ENCODE results near the gene CFAP53.

Gene CFAP53

DNA sequence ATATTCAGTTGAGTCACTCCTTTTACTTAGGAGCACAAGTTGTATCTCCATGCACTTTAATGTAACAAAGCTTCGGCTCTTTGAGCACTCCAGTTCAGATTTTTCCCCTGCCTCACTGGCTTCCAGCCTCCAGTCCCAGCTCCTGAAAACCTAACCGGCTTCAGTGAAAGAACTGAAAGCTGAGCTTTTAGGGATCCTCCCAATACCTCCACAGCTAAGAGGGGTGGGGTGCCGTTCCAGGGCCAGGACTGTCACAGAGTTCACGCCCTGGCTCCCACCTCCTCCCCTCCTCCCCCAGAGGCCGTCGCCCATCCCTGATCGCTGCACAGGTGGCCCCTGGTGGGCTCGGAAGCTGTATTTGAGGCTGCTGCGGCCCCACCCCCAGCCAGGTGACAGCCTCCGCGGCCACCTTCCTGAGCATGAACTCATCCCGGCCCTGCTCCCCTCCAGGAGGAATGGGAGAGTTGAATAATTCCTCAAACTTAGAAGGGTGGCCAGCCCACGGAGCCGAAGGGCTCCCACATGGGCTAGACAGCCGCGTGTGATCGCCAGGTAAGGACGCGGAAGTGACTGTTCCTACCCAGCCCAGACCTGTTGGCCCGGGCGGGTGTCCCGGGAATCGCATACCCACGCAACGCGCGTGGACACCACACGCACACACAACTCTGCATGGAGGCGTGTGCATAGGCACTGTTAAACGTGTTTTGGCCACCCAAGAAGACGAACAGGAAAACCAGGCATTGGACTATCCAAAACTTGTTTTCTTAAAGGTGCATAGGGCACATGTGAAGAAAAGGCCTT lies 73.1 kb downstream of the CFAP53 start:
- no peak for DNase-seq

DNA sequence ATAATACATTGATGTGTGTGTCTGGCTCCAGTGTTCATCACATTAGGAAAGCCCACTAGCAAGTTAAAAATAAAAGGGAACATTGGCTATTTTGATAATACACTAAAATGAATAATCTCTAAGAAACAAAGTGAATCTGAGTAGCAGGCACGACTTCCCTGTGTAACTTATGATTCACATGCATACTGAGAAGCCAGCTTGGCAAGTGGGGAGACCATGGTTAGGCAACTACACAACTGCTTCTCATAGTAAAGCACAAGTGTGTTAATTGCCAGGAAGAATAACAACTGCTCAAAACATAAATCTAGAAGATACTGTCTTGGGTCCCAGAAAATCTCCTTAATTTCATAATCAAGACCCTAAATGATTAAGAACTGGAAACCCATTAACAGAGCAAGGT lies 75.4 kb downstream of the CFAP53 start:
- DNase-seq: no peak

DNA sequence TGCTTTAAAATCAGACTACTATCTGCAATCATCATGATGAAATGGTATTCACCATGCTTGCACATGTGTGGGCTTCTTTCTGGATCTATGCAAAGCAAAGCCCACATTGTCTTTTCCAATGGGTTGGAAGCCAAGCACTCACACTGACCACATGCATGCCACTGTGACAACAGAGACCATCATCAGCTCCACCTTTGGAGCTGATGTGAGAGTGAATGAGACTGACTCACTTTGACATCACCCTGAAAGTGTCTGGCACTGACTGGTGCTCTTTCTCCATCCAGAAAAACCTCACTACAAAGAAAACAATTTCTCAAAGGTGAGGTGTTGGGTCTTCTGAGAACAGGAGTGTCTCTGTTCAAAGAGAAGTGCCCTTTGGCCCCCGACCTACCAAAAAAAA lies 76.1 kb downstream of the CFAP53 start:
- no peak for DNase-seq

GRCh38 chr18:50189160-50189559 lies 77.1 kb downstream of the CFAP53 start:
- DNase-seq: no peak

DNA sequence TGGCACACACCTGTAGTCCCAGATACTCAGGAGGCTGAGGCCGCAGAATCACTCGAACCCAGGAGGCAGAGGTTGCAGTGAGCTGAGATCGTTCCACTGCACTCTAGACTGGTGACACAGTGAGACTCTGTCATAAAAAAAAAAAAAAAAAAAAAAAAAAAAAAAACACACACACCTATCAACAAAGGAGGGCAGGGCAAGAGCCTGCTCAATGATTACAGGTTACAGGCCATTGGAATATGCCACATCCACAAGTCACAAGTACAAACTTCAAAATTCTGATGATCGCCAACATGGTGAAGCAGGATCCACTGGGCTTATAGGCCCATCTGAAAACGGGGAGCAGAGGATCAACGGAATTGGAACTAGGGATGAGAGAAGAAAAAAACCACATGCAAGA lies 77.6 kb downstream of the CFAP53 start:
- DNase-seq: no peak

DNA sequence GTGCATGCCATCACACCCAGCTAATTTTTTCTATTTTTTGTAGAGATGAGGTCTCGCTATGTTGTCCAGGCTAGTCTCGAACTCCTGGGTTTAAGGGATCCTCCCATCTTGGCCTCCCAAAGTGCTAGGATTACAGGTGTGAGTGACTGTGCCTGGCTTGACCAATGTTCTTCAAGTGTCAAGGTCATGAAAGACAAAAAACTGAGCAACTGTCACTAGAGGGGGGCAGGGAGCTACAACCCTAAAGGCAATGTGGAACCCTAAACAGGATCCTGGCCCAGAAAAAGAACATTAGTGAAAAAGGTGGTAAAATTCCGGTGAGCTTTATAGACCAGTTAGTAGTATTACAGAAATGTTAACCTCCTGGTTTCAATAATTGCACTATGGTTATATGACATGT lies 78.6 kb downstream of the CFAP53 start:
- DNase-seq: no peak

DNA sequence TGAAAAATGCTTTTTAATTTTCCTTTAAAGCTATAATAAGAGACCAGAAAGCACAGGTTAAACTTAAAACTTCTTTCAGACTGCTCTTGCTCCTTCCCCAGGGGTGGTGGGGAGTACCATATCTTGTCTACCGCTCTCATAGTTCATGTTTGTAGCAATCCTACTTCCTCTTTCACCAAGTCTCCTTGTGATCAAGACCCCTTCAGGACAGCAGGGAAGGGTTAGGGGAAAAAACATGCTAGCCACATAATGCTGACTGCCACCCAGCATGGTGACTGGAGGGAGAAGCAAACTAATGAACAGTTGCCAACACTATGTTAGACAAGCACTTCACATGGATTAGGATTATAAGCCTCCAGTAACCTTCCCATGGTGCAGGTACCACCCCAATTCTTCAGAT lies 79.9 kb downstream of the CFAP53 start:
- DNase-seq: no peak

- DNase-seq: no peak
Observed at GRCh38 chr18:50183556-50183955, 82.7 kb downstream of the CFAP53 start.

DNA sequence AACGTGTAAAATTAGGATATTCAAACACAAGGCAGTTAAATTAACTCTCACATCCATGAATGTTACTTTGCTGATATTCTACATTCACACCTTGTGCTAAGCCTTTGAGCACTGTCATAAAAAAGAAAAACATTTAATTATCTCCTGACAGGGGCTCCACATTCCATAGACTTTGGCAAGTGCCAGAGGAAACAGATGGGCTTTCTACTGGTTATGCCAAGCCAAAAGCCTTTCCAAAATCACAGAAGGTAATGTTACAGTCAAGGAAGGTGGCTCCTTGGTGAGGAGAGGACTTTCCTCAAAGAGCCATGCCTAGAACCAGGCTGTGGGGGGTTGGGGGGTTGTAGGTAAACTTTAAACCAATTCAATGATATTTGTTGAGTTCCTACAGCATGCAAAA lies 83.8 kb downstream of the CFAP53 start:
- DNase-seq: no peak

GRCh38 chr18:50181590-50181989 lies 84.7 kb downstream of the CFAP53 start:
- DNase-seq: no peak

DNA sequence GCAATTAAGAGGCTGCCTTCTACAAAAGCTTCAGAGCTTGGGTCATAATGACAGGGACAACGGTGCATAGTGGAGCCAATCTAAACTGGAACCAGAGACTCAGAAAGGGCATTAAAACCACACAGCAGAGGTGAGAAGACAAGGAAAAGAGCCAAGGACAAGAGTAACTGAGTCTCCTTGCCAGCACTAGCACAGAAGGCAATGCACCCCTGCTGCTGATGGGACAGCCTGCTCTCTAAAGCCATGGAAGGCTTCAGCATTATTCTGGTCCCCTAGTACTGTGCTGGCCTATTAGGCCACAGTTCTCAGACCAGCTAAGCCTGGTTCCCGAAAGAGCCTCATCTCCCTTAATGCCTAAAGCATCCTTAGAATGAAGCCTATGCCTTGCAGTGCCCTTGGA lies 86.8 kb downstream of the CFAP53 start:
- no peak for DNase-seq

- DNase-seq: no peak
Observed at GRCh38 chr18:50177294-50177992, 88.9 kb downstream of the CFAP53 start.

Measured in activated effector memory CD4-positive, alpha-beta T cell treated with Interleukin-2 at 50 U/mL for 16 hours (primary cell).